T-helper 22 cell (primary cell): ENCODE results near the gene DUSP28.
"Not testable (repeated sequence)": the region's sequence is repeated elsewhere in the genome, so short reads cannot be mapped to it uniquely, and the experiment has no call there.

Experiments used
- DNase-seq: peaks from one replicate; pipeline ENCODE4 v3.0.0-alpha.2; 2020; ENCODE audit warnings: low read depth

The DUSP28 gene

GRCh38 chr2:240560084-240560479 is at the start of gene DUSP28:
DUSP28 (plus strand) TSS chr2:240560357; CDS start chr2:240560685, 328 bp downstream.
- DNase-seq, result peak; percentile 81

GRCh38 chr2:240510513-240511210 is 49.5 kb upstream of the DUSP28 start:
- no peak for DNase-seq

GRCh38 chr2:240511351-240512108 is 48.6 kb upstream of the DUSP28 start:
- DNase-seq, result no peak

- no peak for DNase-seq
Observed at GRCh38 chr2:240512109-240512485, 48.1 kb upstream of the DUSP28 start.

GRCh38 chr2:240512666-240513535 is 47.3 kb upstream of the DUSP28 start:
- no peak for DNase-seq

GRCh38 chr2:240513549-240514287 is 46.4 kb upstream of the DUSP28 start:
- DNase-seq, result peak; percentile 67

- DNase-seq, result no peak
Observed at GRCh38 chr2:240514631-240515030, 45.5 kb upstream of the DUSP28 start.

GRCh38 chr2:240517342-240517741 is 42.8 kb upstream of the DUSP28 start:
- DNase-seq, result no peak

- no peak for DNase-seq
Observed at GRCh38 chr2:240518981-240519380, 41.2 kb upstream of the DUSP28 start.

- no peak for DNase-seq
Observed at GRCh38 chr2:240519396-240520129, 40.6 kb upstream of the DUSP28 start.

- DNase-seq, result no peak
Observed at GRCh38 chr2:240520130-240520973, 39.8 kb upstream of the DUSP28 start.

- no peak for DNase-seq
Observed at GRCh38 chr2:240520974-240521350, 39.2 kb upstream of the DUSP28 start.

GRCh38 chr2:240521885-240522284 is 38.3 kb upstream of the DUSP28 start:
- not testable (repeated sequence) for DNase-seq

GRCh38 chr2:240522406-240522805 is 37.8 kb upstream of the DUSP28 start:
- DNase-seq, result no peak

GRCh38 chr2:240523451-240524281 is 36.5 kb upstream of the DUSP28 start:
- DNase-seq, result no peak

GRCh38 chr2:240524963-240525718 is 35.0 kb upstream of the DUSP28 start:
- DNase-seq, result no peak

- DNase-seq, result no peak
Observed at GRCh38 chr2:240525802-240526201, 34.4 kb upstream of the DUSP28 start.

- no peak for DNase-seq
Observed at GRCh38 chr2:240526521-240526920, 33.6 kb upstream of the DUSP28 start.
